HepG2 (cell line): Measurements from ENCODE around the gene JAKMIP2. TPM values are rescaled to one million over a fixed set of nuclear protein-coding genes. Genes with fewer than 3 reads are reported as not detected.

ENCODE experiments used
- ATAC-seq: fragments of 200-7000 bp; cut with Tn5 transposase; 3 replicates; pipeline ENCODE4 v1.9.1; 2020; ENCODE audit warnings: mild to moderate bottlenecking, moderate library complexity
- BruUV-seq: library from RNA; stranded (reverse); fragments of 400-500 nt; replicated peaks from 2 replicates; lab custom pipeline; 2021; lab: Mats Ljungman, UMichigan
- CTCF ChIA-PET: fragments of 300-600 bp; formaldehyde crosslinking; extraction: SDS; loops from one replicate; lab custom pipeline; 2021; ENCODE audit warnings: low total read pairs, inconsistent platforms, low intra/inter-chr PET ratio; lab: Yijun Ruan, JAX
- POLR2A ChIA-PET: fragments of 350-600 bp; sonication (Branson Sonifier 250); formaldehyde crosslinking; loops from one replicate; lab custom pipeline; 2020; ENCODE audit warnings: antibody characterized with exemption, inconsistent platforms; lab: Yijun Ruan, JAX
- DNase-seq: peaks from one replicate; pipeline ENCODE4 v3.0.0-alpha.2; 2015; ENCODE audit warnings: low spot score
- FAIRE-seq: peaks from 3 replicates; lab custom pipeline; 2011; peaks lifted over from hg19 to GRCh38; lab: Jason Lieb, UNC
- H2AFZ ChIP-seq: one replicate; pipeline ENCODE4 v1.6.1; 2011; ENCODE audit warnings: low read length, inconsistent platforms
- H3K27ac ChIP-seq: fragments of 300-600 bp; 3 replicates; pipeline ENCODE4 v1.8.0; 2011; ENCODE audit warnings: mixed run types, mild to moderate bottlenecking, mixed read lengths, low read length, inconsistent platforms; ENCODE audit not compliant: insufficient read depth; ENCODE audit errors: extremely low read length
- H3K27me3 ChIP-seq, 2 experiments: fragments of 200-600 bp in 1 of 2; 2 replicates in 1 of 2; 3 replicates in 1 of 2; pipeline versions ENCODE4 v1.6.0 to v1.8.0; 2011; ENCODE audit warnings: low read length in 2 of 2, mild to moderate bottlenecking in 2 of 2, moderate library complexity in 2 of 2, inconsistent platforms in 1 of 2; ENCODE audit not compliant: insufficient read depth in 2 of 2, control insufficient read depth in 1 of 2
- H3K36me3 ChIP-seq, 2 experiments: fragments of 200-600 bp in 1 of 2; replicated peaks in 1 of 2; 2 replicates in 1 of 2; 3 replicates in 1 of 2; pipeline versions ENCODE4 v1.5.1 to v1.8.0; 2011; ENCODE audit warnings: low read length in 2 of 2, inconsistent platforms in 1 of 2; ENCODE audit not compliant: insufficient read depth in 2 of 2, control insufficient read depth in 1 of 2
- H3K4me1 ChIP-seq: 2 replicates; pipeline ENCODE4 v1.5.1; 2012; ENCODE audit warnings: low read length, inconsistent platforms; ENCODE audit not compliant: insufficient read depth
- H3K4me2 ChIP-seq: 2 replicates; pipeline ENCODE4 v1.6.0; 2011; ENCODE audit warnings: low read depth, low read length, inconsistent platforms
- H3K4me3 ChIP-seq, 3 experiments: fragments of 200-600 bp in 1 of 3; sonication (generic), shearing (Covaris generic) in 1 of 3; replicated peaks in 1 of 3; 2 replicates each; pipeline ENCODE4 v1.5.1; 2011 to 2016; ENCODE audit warnings: low read length in 3 of 3, inconsistent platforms in 2 of 3, low read depth in 2 of 3, mild to moderate bottlenecking in 2 of 3, control low read depth in 1 of 3, mixed read lengths in 1 of 3; ENCODE audit not compliant: insufficient read depth in 1 of 3
- H3K79me2 ChIP-seq: one replicate; pipeline ENCODE4 v1.6.1; 2011; ENCODE audit warnings: low read length, inconsistent platforms; ENCODE audit not compliant: insufficient read depth
- H3K9ac ChIP-seq: 2 replicates; pipeline ENCODE4 v1.6.0; 2011; ENCODE audit warnings: mild to moderate bottlenecking, low read depth, low read length, inconsistent platforms; ENCODE audit not compliant: insufficient read depth
- H3K9me3 ChIP-seq: 2 replicates; pipeline ENCODE4 v1.5.1; 2012; ENCODE audit warnings: mild to moderate bottlenecking, low read length
- H4K20me1 ChIP-seq: 2 replicates; pipeline ENCODE4 v1.6.0; 2011; ENCODE audit warnings: inconsistent platforms, mild to moderate bottlenecking, low read length, moderate library complexity; ENCODE audit not compliant: insufficient read depth
- ATF4 ChIP-seq, 2 experiments: fragments of 450-650 bp in 1 of 2; sonication (generic) in 1 of 2; formaldehyde crosslinking; IDR thresholded peaks; 2 replicates each; pipeline versions ENCODE4 v1.5.0 to v1.8.0; 2020 to 2022; ENCODE audit warnings: mild to moderate bottlenecking in 1 of 2, missing genetic modification reagents in 1 of 2
- ATF7-NPFF ChIP-seq: sonication (generic); formaldehyde crosslinking; IDR thresholded peaks from 2 replicates; pipeline ENCODE4 v1.8.1; 2023; ENCODE audit warnings: mild to moderate bottlenecking, low read depth, missing genetic modification reagents, moderate library complexity
- GATAD1 ChIP-seq: IDR thresholded peaks from 2 replicates; pipeline ENCODE4 v1.6.1; 2016; ENCODE audit warnings: missing genetic modification reagents, missing compliant biosample characterization
- GLI4 ChIP-seq: sonication (generic); formaldehyde crosslinking; IDR thresholded peaks from 2 replicates; pipeline ENCODE4 v1.5.1; 2020; ENCODE audit warnings: missing genetic modification reagents, mild to moderate bottlenecking, moderate library complexity, borderline replicate concordance
- GPBP1L1 ChIP-seq: sonication (generic); formaldehyde crosslinking; IDR thresholded peaks from 2 replicates; pipeline ENCODE4 v1.5.0; 2020; ENCODE audit warnings: mild to moderate bottlenecking, missing genetic modification reagents
- NONO ChIP-seq, 2 experiments: fragments of 450-650 bp in 1 of 2; sonication (generic) in 1 of 2; formaldehyde crosslinking in 1 of 2; IDR thresholded peaks in 1 of 2; conservative IDR thresholded peaks in 1 of 2; 2 replicates each; pipeline versions ENCODE4 v1.6.1 to v1.8.0; 2017 to 2022; ENCODE audit warnings: mild to moderate bottlenecking in 1 of 2, missing genetic modification reagents in 1 of 2, moderate library complexity in 1 of 2
- POLR2AphosphoS2 ChIP-seq: IDR thresholded peaks from 2 replicates; pipeline ENCODE4 v1.6.1; 2011; ENCODE audit warnings: low read depth, low read length, improper control_type of control experiment
- TIGD3 ChIP-seq: sonication (generic); formaldehyde crosslinking; IDR thresholded peaks from 2 replicates; pipeline ENCODE4 v1.5.1; 2020; ENCODE audit warnings: mild to moderate bottlenecking, missing genetic modification reagents, borderline replicate concordance
- YEATS2 ChIP-seq: sonication (generic); formaldehyde crosslinking; IDR thresholded peaks from 2 replicates; pipeline ENCODE4 v1.4.0; 2020; ENCODE audit warnings: missing genetic modification reagents, borderline replicate concordance
- ZMAT5 ChIP-seq: sonication (generic); formaldehyde crosslinking; IDR thresholded peaks from 2 replicates; pipeline ENCODE4 v1.5.0; 2020; ENCODE audit warnings: mild to moderate bottlenecking, low read depth, missing genetic modification reagents, borderline replicate concordance
- ZNF234 ChIP-seq: sonication (generic); formaldehyde crosslinking; conservative IDR thresholded peaks from 2 replicates; pipeline ENCODE4 v1.5.1; 2020; ENCODE audit warnings: mild to moderate bottlenecking, missing genetic modification reagents
- ZNF33A ChIP-seq: sonication (generic); formaldehyde crosslinking; IDR thresholded peaks from 2 replicates; pipeline ENCODE4 v1.5.1; 2020; ENCODE audit warnings: missing genetic modification reagents, mild to moderate bottlenecking, moderate library complexity, borderline replicate concordance
- WGBS: methylation state at CpG from one replicate; pipeline ENCODE4 v1.1.6; 2017; ENCODE audit warnings: low lambda C conversion rate; 5-methylcytosine and 5-hydroxymethylcytosine counted together
- in situ Hi-C: cut with HindIII; loops from 2 replicates; pipeline ENCODE4 v1.10.0; 2017; ENCODE audit warnings: low pct_unique_long_range_greater_than_20kb; ENCODE audit not compliant: extremely low pct_ligation_motif_present
- intact Hi-C: fragments of 100-400 bp; cut with micrococcal nuclease; formaldehyde crosslinking; loops from one replicate; pipeline ENCODE4 v1.10.0; 2022; ENCODE audit not compliant: unreplicated experiment
- polyA plus RNA-seq, 8 experiments: library from polyadenylated mRNA; depleted of rRNA in 3 of 8; stranded (reverse) in 7 of 8; unstranded in 1 of 8; fragments of >200 nt; fragmentation: Illumina TruSeq in 4 of 8; extraction: Trizol in 4 of 8; gene quantifications; 2 replicates each; pipeline versions ENCODE4 v1.2.1 to v1.2.3, GENCODE V29; 2011 to 2016; ENCODE audit warnings: low read depth in 4 of 8, missing spikeins in 1 of 8, mixed read lengths in 1 of 8; ENCODE audit not compliant: insufficient read depth in 1 of 8
- total RNA-seq, 5 experiments: library from RNA; depleted of rRNA; stranded (reverse); fragments of >200 nt; fragmentation: Illumina TruSeq; extraction: Trizol; gene quantifications; 2 replicates each; pipeline ENCODE4 v1.2.3, GENCODE V29; 2016; ENCODE audit warnings: low read depth in 1 of 5

The JAKMIP2 gene
- total and polyA plus RNA-seq, 2 of the 13 experiments (the other 11 are each of a cell fraction or from before 2014, with no cell fraction given), result 0.04 to 2.1 TPM

- no peaks in the 10 kb centered on the region for H3K36me3 ChIP-seq
- no peak overlapping the region for H3K4me3 ChIP-seq
- ATAC-seq (no peak), FAIRE-seq (no peak), DNase-seq (no peak)
- no peak overlapping the region for H3K27ac ChIP-seq
- in situ Hi-C loops (no loop called here), intact Hi-C loops (no loop called here)
- 39% methylated on average over 2 of the region's 2 CpGs for WGBS
- CTCF ChIA-PET, result no interaction called here
- no peaks in the 10 kb centered on the region for H3K4me1 ChIP-seq
- H4K20me1 ChIP-seq, result no peaks in the 10 kb centered on the region
- H3K79me2 ChIP-seq, result no peaks in the 10 kb centered on the region
- no peaks in the 10 kb centered on the region for H3K9me3 ChIP-seq
- H3K9ac ChIP-seq, result no peak overlapping the region
- no peaks in the 10 kb centered on the region for H3K27me3 ChIP-seq
- no TSS peak for BruUV-seq
- no peak overlapping the region for H3K4me2 ChIP-seq
- POLR2A ChIA-PET, result no interaction called here
- no peak overlapping the region for H2AFZ ChIP-seq
- TF ChIP-seq GLI4 (no peak), ATF4 (CRISPR knock-in tag; IDR thresholded peaks at IDR 0.05) (no peak), ZNF234 (CRISPR knock-in tag) (no peak), GPBP1L1 (CRISPR knock-in tag) (no peak), ZMAT5 (CRISPR knock-in tag) (no peak), POLR2AphosphoS2 (no peak), ATF7-NPFF (CRISPR knock-in tag) (no peak), ZNF33A (CRISPR knock-in tag) (no peak), NONO (IDR thresholded peaks at IDR 0.05) (no peak), NONO (CRISPR knock-in tag; conservative IDR thresholded peaks at IDR 0.05) (no peak), TIGD3 (CRISPR knock-in tag) (no peak), GATAD1 (no peak), YEATS2 (no peak)
- TF ChIP-seq, all 625 proteins: peak for 0
Measured at GRCh38 chr5:147789820-147790219, 7.3 kb upstream of the JAKMIP2 start.
